GM21528 (cell line): ENCODE data around the gene ATF6B.

Source experiments
- ATAC-seq: cut with Tn5 transposase; IDR thresholded peaks from one replicate; pipeline ENCODE4 v1.9.1; 2021; ENCODE audit warnings: mild to moderate bottlenecking, moderate library complexity; ENCODE audit not compliant: unreplicated experiment, low FRiP score

ATF6B gene

GRCh38 chr6:32127717-32128592 is at the start of gene ATF6B:
Gene ATF6B, minus strand, starts transcription at chr6:32128246. Its CDS starts 39 bp downstream, at chr6:32128207.
- ATAC-seq: peak; percentile 81

- peak; percentile 7 for ATAC-seq
Observed at GRCh38 chr6:32177183-32177787, 49.2 kb upstream of the ATF6B start.

DNA sequence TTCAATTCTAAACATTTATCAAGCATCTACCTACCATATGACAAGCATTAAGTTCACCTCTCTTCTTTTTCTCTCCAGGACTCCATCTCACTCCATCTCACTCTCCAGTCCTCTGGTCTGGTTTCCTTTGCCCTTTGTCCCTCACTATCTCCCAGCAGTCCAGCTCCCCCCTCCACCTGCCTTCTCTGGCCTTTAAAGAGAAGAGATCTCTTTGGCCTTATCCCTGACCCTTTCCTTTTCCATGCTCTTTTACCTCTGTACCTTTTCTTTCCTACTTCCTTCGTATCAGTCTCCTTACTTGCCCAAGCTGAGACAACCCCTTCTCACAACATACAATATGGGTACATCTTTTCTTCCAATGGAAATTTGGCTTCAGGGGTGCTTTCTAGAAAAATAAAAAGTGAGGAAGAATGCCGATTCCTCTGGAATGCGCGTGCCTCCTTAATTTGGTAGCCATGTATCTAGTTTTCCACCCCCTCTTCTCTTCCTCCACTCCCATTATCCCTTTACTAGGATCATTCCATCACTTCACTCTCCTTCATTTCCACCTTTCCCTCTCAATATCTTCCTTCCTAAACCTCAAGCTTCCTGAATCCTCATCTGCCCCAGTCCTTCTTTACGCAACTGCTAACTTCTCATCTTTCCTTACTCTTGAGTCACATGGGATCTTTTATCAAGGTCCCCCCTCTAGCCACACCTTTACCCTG is 48.6 kb upstream of the ATF6B start:
- ATAC-seq: no peak

- peak; percentile 46 for ATAC-seq
Observed at GRCh38 chr6:32175711-32176475, 47.8 kb upstream of the ATF6B start, which contains the start of gene AGPAT1. Gene AGPAT1, minus strand, starts transcription at chr6:32176084. Its CDS starts 4,588 bp downstream, at chr6:32171496.

- no peak for ATAC-seq
Observed at GRCh38 chr6:32175322-32175710, 47.3 kb upstream of the ATF6B start.

DNA sequence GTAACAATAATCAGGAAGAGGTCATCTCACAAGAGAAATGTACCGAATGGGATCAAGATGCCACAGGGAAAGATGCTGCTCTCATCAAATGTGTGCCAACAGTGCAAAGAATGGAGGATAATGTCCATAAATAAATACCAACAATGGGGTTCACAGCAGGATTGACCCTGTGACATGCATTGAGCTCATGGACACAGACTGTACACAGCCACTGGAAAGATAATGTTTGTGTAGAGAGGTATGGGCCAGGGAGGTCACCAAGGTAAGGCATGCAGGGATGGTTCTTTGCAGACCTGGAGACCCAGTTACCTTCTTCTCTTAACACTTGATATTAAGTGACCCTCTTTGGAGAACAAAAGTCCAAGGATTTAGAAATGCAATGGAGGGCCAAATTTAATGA is 46.4 kb upstream of the ATF6B start:
- ATAC-seq: no peak

DNA sequence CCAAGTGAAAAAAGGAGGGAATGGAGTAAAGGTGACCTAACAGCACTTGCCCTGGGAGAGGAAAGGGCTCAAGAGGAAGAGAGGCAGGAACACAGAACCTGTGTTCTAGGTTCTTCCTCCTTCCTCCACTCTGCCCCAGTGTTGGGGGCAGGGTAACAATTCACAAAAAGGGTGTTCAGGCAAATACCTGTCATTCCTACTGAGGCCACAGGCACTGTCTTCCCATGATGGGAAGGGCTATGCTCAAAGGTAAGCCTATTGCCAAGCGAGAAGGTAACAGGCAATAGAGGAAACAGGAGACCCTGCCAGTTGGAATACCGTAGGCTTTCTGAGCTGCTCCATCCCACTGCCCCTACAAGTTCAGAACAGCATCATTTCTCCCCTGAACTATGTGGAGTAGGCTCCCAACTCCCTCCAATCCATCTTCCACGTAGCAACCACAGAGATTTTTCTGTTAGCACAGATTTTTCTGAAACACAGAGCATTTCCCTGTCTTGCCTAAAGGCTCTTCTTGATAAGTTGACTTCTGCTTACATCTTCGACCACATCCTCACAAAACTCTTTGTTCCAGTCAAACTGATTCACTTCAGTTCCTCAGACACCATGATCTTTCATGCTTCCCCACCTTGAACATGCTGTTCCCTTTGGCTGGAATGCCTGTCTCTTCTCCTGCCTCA is 45.1 kb upstream of the ATF6B start:
- ATAC-seq: no peak

DNA sequence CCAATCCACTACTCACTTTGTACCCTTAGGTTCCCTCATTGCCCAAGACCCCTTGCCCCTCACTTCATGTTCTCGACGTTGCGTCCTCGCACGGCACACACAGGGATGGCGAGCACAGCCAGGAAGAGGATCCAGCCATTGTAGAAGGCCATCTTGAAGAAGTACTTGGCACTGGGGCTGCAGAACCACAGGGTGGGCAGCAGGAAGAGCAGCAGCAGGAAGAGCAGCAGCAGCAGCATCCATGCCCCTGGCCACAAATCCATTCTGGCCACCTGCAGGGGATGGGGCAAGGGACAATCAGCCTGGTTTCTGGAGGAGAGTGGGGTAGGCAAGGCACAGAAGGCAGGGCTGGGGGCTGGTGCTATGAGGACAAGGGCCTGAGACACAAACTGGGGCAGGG is 43.2 kb upstream of the ATF6B start:
- no peak for ATAC-seq

GRCh38 chr6:32170294-32170693 is 42.2 kb upstream of the ATF6B start:
- no peak for ATAC-seq

DNA sequence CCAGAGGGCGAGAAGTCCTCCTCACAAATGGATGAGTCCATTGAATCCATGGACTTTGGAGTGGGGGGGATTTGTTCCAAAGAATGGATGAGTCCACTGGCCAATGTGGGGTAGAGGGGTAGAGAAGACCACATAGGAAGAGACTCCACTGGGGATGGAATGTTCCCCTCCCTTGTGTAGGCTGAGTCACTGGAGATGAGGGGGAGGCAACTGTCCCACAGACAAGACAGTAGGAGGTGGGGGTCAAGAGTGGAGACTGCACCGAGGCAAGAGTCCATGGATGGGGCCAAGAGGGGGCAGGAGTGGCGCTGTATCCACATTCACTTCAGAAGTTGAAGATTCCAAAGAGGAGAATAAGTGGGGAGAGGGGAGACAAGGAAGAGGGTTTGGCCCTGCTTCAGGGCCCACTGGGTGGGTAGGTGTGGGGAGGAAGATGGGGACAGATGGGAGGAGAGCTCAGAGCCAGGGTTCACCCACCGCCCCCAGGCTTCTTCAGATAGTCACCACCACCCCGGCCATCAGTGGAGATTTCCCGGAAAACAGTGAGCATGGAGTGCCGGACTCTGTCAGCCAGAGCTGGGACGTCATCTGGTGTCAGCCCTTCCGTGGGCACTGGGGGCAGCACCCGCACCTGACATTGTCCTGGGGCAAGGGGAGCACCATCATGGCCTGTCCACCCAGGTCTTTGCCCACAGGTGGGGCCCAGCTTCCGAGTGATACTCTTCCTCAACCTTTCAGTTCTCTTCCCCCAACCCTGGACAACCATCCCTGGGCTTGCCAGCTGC is 41.0 kb upstream of the ATF6B start:
- ATAC-seq: no peak

DNA sequence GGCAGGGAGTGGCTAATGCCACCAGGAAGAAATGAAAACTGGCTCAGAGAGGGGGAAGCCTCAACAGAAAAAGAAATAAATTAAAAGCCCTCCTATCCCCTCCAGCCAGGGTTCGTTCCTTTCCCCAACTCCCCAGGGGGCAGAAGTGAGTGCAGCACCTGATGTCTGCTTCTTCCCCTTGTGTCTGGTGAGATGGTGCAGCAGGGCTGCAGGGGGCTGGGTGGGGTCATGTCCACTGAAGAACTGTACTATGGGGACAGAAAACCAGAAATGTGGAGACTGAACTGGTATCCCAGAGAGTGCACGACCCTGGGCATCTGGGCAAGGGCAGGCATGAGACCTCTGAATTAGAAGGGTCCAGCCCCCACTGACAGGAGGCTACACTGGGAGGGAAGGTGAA is 40.3 kb upstream of the ATF6B start:
- no peak for ATAC-seq

GRCh38 chr6:32167761-32168262 is 39.8 kb upstream of the ATF6B start:
- ATAC-seq: no peak

DNA sequence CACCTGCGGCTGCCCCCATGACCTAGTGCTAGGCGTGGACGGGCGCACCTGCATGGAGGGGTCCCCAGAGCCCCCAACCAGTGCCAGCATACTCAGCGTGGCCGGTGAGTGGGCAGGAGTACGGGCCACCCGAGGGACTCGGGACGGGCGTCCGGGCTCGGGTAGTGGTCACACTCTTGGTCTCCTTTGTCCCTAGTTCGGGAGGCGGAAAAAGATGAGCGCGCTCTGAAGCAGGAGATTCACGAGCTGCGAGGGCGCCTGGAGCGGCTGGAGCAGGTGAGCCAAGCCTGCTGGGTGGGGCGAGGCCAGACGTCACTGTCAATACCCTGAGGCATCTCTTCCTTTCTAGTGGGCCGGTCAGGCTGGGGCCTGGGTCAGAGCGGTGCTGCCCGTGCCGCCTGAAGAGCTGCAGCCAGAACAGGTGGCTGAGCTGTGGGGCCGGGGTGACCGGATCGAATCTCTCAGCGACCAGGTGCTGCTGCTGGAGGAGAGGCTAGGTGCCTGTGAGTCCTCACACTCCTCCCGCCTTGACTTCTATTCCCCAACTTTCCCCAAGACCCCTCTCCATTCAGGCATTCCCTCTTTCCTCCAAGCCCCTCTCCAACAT is 39.2 kb upstream of the ATF6B start:
- no peak for ATAC-seq

DNA sequence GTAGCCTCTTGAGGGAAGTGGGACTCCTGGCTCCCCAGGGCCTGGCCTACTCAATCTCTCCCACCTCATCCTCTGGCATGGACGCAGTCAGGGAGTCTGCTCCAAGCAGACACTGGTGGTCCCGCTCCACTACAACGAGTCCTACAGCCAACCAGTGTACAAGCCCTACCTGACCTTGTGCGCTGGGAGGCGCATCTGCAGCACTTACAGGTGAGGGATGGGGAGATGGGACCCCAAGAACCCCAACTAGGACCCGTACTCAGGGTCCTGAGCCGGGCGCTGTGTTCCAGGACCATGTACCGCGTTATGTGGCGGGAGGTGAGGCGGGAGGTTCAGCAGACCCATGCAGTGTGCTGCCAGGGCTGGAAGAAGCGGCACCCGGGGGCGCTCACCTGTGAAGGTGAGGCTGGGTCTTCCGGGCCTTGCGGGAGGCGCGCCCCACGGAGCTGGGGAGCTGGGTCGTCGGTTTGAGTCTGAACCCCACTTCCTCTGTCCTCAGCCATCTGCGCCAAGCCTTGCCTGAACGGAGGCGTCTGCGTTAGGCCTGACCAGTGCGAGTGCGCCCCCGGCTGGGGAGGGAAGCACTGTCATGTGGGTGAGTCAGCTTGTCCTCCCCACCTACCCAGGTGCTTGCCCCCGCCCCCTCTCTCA is 38.5 kb upstream of the ATF6B start:
- ATAC-seq: no peak

DNA sequence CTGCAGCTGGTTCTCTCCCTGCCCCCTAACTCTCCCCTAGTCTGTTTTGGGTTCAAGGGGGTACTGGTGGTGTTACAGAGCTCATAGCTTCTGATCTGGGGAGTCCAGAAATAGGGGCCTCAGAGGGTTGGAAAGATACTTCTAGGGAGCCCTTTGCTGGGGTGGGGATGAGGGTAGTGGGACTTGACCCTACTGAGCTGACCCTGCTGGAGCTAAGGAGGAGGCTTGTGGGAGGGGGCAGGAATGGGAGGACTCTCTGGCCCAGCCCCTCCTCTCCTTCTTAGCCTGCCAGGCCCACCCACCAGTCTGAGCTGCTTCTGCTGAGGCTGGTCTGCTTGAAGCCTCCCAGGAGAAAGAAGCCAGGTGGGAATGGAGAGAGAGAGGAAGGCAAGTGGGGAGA is 36.2 kb upstream of the ATF6B start, which contains the start of gene EGFL8:
EGFL8 (plus strand) TSS at position 301 of the 400 bp plus-strand sequence. CDS start 1,571 bp downstream, outside the sequence.
- no peak for ATAC-seq

DNA sequence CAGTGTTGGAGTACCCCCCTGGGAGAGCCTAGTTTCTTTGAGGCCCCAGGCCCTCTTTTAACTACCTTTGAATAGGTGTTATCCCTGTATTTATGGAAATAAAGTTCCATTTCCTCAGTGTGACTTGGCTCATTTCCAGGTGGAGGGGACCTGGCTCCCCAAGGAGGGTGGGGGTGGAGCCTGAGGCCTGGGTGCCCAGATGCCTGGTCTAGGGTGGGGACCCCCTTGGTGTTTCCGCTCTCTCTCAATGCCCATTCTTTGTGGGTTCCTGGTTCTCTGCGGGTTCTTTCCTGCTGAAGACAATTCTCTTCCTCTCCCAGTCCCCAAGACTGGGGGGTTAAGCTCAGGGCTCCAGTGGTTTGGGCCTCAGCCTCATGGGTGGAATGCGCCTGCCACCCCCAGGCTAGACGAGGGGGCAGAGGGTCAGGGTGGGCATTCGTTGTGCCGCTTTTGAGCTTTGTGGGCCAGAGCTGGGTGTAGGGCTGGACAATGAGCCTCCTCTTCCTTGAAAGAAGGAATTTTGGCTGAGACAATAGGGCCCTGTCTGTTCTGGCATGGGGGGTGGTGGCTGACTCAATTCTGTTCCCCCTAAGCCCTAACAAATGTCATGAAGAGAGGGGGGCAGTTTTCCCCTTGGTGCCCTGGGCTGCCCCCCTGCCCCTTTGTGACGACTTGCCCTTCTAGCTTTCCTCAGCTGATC is 35.7 kb upstream of the ATF6B start:
- ATAC-seq: no peak

- no peak for ATAC-seq
Observed at GRCh38 chr6:32158052-32158451, 30.0 kb upstream of the ATF6B start.
